HG03439 (cell line): ENCODE measurements around the gene ATF6.
"Not testable (repeated sequence)": the region's sequence is repeated elsewhere in the genome, so short reads cannot be mapped to it uniquely, and the experiment has no call there.

ENCODE experiments used
- ATAC-seq: cut with Tn5 transposase; IDR thresholded peaks from one replicate; pipeline ENCODE4 v1.9.1; 2021; ENCODE audit warnings: mild to moderate bottlenecking, moderate library complexity; ENCODE audit not compliant: unreplicated experiment

Gene ATF6

DNA sequence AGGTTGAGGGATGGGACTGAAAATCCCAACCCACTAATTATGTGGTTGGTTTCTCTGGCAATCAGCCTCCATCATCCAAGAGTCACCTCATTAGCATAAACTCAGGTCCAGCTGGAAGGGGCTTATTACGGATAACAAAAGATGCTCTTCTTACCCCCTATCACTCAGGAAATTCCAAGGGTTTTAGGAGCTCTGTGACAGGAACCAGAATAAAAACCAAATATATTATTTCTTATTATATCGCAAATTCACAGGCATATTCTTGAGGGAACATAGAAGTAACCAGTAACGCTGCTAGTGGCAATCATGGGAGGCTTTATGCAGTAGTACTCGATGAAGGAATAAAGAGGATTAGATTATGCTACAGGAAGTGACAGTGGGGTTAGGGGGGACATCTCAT, 59.7 kb downstream of the ATF6 start:
- no peak for ATAC-seq

DNA sequence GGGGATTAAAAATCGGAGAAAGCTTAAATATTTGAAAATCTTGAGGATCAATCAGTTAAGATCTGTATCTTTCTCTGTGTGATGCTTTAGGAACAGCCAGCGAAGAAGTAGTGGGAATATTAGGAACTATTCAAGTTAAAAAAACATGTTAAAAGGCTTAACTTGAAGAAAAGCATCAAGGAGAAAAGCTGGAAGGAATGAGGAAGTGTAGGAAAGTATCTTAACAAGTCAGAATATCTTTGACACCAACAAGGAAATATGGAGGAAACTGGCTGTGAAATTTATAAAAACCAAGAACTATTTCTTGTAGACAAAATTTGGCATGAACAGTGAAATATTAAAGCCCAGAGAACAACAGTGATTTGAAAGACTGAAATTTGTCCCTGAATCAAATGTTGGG, 60.4 kb downstream of the ATF6 start:
- no peak for ATAC-seq

DNA sequence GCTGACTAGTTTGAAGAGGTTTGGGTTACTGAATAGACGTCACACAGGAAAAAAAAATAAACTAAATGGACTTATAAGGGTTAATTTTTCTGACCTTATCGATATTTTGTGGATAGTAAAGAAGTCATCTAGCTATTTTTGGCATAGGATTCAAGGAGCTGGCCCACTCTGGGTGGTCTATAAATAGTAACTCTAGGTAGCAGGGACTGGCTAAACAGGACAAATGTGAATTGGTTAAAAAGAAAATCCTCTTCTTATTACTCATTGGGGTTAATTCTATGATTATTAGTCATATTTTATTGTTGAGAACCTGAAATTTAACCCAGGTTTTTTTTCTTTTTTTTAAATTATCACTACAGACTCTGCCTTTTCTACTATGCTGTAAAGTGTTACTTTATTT, 61.7 kb downstream of the ATF6 start:
- ATAC-seq: no peak

DNA sequence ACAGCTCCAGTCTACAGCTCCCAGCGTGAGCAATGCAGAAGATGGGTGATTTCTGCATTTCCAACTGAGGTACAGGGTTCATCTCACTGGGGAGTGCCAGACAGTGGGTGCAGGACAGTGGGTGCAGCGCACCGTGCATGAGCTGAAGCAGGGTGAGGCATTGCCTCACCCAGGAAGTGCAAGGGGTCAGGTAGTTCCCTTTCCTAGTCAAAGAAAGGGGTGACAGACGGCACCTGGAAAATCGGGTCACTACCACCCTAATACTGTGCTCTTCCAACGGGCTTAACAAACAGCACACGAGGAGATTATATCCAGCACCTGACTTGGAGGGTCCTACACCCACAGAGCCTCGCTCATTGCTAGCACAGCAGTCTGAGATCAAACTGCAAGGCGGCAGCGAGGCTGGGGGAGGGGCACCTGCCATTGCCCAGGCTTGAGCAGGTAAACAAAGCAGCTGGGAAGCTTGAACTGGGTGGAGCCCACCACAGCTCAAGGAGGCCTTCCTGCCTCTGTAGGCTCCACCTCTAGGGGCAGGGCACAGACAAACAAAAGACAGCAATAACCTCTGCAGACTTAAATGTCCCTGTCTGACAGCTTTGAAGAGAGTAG, 66.3 kb downstream of the ATF6 start:
- not testable (repeated sequence) for ATAC-seq

DNA sequence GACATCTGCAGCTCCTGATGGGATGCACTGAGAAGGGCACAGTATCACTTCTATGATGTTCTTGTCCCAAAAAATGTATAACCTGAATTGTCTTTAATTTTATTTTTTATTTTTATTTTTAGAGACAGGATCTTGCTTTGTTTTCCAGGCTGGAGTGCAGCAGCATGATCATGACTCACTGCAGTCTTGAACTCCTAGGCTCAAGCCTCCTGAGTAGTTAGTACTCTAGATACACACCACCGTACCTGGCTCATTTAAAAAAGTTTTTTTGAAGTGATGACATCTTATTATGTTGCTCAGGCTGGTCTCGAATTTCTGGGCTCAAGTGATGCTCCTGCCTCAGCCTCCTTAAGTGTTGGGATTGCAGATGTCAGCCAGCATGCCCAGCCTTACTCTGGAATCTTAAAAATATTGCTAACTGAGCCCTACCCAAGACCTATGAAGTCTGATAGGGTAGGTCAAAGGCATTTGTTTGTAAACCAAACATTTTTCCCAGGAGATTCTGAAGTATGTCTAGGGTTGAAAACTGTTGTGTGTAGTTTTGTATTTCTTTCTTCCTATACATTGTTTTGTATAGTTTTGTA, 68.9 kb downstream of the ATF6 start:
- no peak for ATAC-seq

DNA sequence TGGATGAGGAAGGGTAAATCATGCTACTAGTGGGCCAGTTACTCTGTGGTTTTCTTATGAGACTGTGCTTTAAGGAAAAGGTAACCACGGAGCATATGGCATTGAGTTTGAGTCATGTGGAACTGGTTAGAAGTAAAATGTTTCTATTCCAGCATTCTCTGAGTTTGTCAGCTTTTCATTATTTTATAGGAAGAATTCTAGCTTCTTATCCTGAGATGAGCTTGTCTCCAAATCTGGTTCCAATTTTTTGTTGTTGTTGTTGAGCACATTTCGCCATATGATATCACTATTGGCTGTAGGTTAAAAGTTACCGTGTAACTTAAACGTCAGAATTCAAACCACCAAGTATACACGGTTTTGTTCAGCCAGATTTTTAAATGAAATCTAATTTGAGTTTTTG, 69.9 kb downstream of the ATF6 start:
- no peak for ATAC-seq

DNA sequence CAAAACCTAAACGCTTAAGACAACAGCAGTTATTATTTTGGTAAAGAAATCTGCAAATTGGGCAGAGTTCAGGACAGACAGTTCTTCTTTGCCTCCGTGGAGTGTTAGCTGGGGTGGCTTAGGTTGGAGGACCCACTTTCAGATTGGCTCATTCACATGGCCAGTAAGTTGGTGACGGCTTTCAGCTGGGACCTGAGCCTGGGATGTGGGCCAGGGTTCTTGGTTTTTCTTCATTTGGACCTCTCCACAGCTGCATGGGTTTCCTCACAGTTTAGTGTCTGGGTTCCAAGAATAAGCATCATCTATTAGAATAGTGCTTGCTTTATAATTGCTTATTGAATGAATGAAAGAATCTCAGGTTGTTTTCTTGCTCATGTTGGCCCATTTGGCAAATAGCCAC, 72.2 kb downstream of the ATF6 start:
- no peak for ATAC-seq

DNA sequence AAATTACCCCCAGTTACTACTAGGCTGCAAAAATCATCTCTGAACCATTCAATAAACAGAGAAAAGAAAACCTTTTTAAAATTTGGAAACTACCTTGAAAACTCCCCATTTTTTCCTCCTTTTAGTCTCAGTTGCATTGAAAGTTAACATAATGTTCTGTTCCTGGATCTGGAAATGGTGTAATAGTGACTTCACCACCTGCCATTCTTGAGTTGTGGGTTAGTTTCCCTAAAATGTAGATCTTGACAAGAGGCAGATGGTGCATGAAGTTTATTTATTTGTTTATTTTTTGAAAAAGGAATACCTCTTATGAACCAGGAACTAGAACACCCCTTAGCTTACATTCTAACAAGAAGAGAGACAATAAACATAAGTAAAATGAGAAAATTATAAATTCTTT, 72.8 kb downstream of the ATF6 start:
- ATAC-seq: no peak

DNA sequence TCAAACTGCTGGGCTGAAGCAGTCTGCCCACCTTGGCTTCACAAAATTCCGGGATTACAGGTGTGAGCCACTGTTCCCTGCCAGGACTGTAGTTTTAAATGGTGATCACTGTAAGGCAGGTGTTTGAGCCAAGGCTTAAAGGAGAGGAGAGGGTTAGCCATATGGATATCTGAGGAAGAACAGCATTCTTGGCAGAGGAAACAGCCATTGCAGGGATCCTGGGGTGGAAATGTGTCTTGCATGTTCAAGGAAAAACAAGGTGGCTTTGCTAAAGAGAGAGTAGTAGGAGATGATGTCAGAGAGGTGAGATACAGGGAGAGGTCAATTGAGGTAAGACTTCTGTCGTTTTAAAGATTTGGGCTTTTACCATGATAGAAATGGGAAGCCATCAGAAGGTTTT, 73.5 kb downstream of the ATF6 start:
- ATAC-seq: no peak

DNA sequence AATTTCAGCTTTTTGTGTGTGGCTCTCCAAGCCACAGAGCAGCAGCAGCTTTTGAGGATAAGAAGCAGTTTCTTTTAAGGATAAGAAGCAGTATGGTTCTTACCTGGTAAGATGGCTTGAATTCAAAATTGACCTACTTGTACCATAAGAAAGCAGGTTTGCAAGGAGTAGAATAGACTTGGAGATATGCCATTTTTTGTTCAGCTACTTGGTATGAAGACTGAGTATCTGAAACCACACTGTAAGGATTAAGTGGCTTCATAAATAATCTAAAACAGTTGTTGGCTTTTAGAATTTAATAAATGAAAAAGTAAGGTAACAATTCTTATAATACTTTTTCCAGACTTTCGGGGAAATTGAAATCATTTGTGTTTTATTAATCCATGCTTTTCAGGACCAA, 74.2 kb downstream of the ATF6 start:
- no peak for ATAC-seq

DNA sequence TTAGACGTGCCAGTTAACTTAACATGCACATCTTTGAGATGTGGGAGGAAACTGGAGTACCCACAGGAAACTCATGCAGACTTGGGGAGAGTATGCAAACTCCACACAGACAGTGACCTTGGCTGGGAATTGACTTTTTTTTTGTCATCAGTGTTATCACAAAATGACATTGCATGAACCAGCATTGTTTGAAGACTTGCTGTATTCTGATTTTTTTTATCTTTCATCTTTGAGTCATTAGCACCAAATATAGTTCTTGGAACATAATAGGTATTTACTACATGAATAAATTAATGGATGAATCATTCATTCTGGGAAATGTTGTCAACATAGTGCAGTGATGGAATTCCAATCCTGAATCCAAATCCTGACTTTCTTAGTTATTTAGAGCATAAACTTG, 77.0 kb downstream of the ATF6 start:
- ATAC-seq: no peak

DNA sequence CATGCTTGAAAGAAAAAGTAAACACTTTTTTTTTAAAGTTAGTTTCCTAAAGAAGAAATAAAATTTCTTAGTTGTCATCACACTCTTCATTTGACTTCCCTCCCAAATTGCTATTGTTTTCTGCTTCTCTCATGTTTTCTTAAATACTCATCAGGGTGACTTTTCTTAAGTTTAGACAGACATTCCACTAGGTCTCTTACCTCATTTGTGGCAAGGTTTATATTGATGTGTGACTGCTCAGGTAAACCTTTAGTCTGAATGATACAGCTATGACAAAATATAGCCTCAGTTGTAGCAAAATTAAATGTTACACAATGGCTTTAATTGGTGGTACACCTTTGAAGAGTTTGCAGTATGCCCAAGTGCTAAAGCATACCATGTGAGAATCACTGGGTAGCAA, 78.6 kb downstream of the ATF6 start:
- ATAC-seq: no peak

DNA sequence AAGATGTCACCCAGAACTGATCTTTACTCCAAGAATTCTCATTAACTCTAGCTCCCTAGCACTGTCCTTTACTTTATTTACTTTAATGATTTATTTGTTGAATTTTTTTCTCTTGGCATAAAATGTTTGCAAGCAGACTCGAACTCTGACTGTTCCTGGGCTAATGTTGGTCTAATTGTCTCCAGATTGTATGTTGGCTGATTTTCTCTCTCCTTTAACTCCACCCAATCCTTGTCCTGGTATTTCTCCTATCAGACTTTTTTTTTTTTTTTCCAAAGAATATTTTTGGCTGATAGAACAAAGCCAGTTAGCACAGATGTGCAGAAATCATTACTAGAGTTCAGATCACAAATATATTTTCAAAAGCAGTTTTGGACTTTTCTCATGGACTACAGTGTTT, 82.6 kb downstream of the ATF6 start:
- ATAC-seq: no peak

DNA sequence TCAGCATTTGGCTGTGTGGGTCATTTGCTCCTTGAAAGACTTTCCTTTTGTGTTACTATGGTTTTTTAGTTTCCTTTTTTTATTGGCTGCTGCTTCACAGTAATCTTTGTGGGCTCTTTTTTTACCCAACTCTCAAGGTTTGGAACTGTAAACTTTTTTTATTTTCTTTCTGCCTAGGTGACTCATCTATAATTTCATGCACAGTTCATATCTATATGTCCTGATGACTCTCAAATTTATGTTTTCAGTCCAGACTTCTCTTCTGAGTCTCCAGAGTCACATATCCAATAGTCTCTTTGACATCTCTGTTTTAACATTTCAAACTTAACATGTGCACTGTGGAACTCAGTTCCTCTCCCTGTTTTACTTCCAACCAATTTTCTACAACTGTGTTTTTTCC, 83.4 kb downstream of the ATF6 start:
- no peak for ATAC-seq

DNA sequence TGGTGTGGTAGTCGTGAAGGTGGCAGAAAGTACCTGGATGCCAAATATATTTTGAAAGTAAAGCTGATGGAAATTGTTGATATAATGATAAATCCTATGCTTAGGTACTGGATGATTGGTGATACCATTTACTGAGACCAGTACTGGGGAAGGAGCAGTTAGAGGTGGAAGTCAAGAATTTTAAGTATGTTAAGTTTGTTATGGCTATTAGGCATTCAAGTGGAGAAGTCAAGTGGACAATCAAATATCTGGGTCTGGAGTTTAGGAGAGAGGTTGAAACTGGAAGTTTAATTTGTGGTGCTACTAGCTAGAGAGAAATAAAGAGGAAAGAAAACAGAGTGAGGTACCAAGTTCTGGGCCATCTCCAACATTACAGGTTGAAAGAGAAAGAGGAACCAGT, 89.1 kb downstream of the ATF6 start:
- no peak for ATAC-seq

DNA sequence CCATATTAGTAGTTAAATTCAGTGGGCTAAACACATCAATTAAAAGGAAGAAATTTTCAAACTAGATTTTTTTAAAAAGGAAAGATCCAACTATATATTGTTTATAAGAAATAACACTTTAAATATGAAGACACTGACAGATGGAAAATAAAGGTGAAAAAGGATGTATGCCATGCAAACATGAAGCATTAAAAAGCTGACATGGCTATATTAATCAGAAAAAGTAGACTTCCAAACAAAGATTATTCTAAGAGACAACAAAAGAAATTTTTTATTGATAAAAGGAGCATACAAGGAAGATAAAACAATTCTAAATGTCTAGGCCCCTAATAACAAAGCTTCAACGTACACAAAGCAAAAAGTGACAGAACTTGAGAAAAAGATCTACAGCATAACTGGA, 92.2 kb downstream of the ATF6 start:
- ATAC-seq: no peak

DNA sequence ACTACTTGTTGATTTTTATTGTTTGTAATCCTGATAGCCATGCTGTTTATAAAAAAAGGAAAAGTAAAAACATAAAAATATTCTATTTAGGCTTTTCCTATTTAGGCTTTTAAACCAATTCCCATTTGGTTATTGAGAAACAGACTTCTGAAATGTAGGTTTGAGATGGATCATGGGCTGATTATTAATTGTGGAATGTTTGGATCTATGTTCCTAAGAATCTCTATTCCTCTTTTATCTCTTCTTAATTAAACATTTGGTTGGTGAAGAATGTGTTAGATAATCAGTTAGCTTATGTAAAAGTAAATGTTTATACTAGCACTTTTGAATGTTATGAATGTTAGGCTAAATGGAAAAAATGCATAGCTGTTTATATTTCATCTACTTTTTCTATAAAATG, 97.4 kb downstream of the ATF6 start:
- ATAC-seq: no peak

DNA sequence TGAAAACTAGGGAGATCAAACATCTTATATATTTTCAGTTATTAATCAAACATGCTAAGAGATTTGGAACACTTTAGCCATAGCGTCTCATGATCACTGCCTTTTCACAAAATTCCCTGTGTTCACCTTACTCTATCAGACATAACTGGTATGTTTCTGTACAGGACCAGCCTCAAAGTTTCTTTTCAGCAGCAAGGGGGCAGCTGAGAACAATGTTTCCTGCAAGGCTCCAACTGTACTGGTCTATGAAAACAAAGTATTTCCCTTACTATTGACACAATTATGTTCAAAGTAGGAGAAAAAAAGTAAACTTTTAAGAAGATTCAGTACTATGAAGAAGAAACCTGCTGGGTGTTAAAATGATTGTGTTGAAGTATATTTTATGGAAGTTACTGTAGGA, 98.5 kb downstream of the ATF6 start:
- ATAC-seq: no peak

DNA sequence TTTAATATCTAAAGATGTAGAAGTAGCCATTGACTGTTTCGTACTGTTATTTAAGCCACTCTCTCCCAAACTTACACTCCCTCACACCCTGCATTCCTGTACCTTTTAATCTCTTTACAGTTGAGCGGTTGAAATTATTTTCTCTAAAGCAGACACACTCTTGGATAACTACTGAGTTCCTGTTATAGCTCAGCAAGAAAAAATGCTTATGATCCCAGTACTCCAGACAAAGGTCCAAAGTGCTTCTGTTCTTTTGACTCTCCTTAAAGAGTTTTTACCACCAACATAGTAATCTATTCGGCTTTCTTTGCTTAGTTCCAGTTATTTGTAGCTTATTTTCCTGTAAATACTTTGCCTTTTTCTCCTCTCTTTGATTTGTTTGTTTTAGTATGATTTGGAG, 100.1 kb downstream of the ATF6 start:
- no peak for ATAC-seq

DNA sequence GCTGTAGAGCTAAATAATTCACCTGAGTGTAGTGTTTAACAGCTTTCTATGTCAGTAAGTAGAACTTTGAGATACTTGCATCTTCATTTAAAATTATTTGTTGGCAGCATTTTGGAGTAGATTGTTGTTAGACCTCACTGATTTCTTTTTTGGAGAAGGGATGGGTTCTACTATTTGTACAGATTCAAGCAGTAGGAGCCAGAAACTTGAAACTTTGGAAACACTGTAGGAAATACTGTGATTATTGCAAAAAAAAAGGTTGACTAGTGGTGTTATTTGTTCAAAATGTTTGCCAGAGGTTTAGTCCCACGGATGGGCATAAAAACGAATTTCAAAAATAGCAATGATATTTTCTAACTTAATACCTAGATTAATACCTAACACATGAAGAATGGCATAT, 102.7 kb downstream of the ATF6 start:
- ATAC-seq: no peak

DNA sequence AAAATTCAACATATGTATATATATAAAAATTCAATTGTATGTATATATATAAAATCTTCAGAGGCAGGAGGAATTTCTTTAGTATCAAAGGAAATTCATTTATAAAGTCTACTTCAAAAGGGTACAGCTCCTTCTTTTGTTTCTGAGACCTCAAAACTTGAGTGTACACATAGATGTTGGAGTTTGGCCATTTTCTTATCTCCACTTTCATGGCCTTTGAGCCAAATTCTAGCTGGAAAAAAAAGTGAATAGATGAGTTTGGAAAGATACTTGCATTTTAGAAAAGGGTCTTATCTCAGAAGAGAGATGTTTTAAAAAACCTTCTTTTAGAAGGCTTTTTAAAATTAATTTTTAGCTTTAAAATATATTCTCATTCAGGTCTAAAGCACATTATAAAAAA, 103.2 kb downstream of the ATF6 start:
- ATAC-seq: no peak

DNA sequence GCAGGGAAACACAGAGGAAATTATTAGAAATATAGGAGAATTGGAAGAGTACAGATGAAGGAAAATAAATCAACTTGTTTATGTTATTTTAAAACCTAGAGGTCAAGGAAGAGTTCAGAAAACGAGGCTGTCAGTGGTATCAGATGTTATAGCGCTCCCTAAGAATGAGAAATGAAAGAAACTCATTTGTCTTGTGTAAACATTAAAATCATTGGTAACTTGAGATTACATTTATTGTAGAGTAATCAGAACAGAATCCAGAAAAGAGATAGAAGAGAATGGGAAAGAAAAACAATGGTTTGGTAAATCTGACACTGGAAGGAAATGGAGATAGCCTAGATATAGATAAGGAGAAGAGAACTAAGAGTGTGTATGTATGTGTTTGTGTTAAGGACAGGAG, 106.4 kb downstream of the ATF6 start:
- no peak for ATAC-seq

DNA sequence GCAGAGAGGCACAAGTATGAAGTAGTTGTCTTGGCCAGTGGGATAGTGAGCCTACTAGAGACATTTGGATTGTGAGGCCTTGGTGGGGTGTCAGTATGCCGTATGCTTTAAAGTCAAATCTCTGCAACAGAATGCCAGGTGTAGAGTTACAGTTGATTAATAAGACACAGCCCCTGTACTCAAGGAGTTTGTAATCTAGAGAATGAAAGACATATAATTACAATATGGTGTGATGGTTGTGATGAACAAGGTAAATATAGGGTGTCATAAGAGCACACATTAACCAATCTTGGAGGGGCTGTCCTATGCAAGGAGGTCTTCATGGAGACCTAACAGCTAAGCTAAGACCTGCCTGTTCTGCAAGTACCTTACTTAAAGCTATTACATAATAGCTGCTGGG, 113.1 kb downstream of the ATF6 start:
- ATAC-seq: no peak
